Stomach (tissue), 4 donors: ENCODE measurements around the gene PALLD.

Experiments
- POLR2A ChIP-seq, 4 donors: fragments of 450-650 bp; IDR thresholded peaks; one replicate each; pipeline ENCODE4 v1.6.1; 2016; ENCODE audit warnings: antibody characterized with exemption in 4 of 4, control low read depth in 2 of 4, mild to moderate bottlenecking in 1 of 4, moderate library complexity in 1 of 4
- TF ChIP-seq, protein P1 (sequence below), 7 experiments: fragments of 450-650 bp in 4 of 7; fragments of 200-600 bp in 3 of 7; sonication (generic) in 3 of 7; IDR thresholded peaks; one replicate each; pipeline ENCODE4 v1.5.1; 2016 to 2019; ENCODE audit warnings: antibody characterized with exemption in 7 of 7, control low read depth in 2 of 7, mild to moderate bottlenecking in 1 of 7

DNA sequence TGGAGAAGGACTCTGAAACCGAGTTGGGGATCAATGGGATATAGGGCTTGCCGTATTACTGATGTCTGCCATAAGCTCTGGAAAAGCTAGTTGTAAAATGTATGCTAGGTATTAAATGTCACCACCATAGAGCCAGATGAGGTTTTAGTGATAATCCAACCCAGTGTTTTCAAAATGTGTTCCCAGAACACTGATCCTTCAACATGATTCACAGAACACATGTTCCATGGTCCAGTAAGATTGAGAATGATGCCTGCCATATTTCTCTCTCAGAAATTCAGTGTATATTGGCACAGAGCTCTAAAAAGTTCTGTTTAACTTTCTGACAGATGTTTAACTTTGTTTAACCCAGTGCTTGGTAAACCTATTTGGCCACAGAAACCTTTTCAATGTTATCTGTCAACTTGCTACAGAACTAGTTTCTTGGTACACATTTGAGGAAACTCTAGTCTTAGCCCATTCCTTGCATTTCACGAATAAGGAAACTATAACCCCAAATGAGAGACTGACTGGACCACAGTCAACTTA lies 160.2 kb downstream of the PALLD start:
- TF ChIP-seq, protein P1, sequence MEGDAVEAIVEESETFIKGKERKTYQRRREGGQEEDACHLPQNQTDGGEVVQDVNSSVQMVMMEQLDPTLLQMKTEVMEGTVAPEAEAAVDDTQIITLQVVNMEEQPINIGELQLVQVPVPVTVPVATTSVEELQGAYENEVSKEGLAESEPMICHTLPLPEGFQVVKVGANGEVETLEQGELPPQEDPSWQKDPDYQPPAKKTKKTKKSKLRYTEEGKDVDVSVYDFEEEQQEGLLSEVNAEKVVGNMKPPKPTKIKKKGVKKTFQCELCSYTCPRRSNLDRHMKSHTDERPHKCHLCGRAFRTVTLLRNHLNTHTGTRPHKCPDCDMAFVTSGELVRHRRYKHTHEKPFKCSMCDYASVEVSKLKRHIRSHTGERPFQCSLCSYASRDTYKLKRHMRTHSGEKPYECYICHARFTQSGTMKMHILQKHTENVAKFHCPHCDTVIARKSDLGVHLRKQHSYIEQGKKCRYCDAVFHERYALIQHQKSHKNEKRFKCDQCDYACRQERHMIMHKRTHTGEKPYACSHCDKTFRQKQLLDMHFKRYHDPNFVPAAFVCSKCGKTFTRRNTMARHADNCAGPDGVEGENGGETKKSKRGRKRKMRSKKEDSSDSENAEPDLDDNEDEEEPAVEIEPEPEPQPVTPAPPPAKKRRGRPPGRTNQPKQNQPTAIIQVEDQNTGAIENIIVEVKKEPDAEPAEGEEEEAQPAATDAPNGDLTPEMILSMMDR (IDR thresholded peaks at IDR 0.05), result no peak
- TF ChIP-seq POLR2A (IDR thresholded peaks at IDR 0.05), result no peak
